Small intestine (tissue), 7 donors: Measurements from ENCODE around the gene LMF1. TPM values are rescaled to one million over a fixed set of nuclear protein-coding genes. Genes with fewer than 3 reads are reported as not detected.
"Not testable (repeated sequence)": the region's sequence is repeated elsewhere in the genome, so short reads cannot be mapped to it uniquely, and the experiment has no call there.

Experiments
- DNase-seq, 2 donors: peaks; one replicate each; pipeline versions ENCODE4 v3.0.0 to v3.0.0-alpha.2; 2013
- FAIRE-seq: peaks from 2 replicates; lab custom pipeline; 2012; peaks lifted over from hg19 to GRCh38; lab: Jason Lieb, UNC
- H3K27ac ChIP-seq, 3 donors: one replicate each; pipeline ENCODE4 v1.5.1; 2013; ENCODE audit warnings: low read length in 2 of 3, mild to moderate bottlenecking in 2 of 3, control low read depth in 1 of 3, inconsistent platforms in 1 of 3, low read depth in 1 of 3, moderate library complexity in 1 of 3
- H3K27me3 ChIP-seq, 3 donors: one replicate each; pipeline ENCODE4 v1.6.1; 2013; ENCODE audit warnings: low read length in 3 of 3, inconsistent platforms in 1 of 3; ENCODE audit not compliant: control insufficient read depth in 3 of 3, insufficient read depth in 3 of 3
- H3K36me3 ChIP-seq, 3 donors: one replicate each; pipeline ENCODE4 v1.6.1; 2013; ENCODE audit warnings: low read length in 3 of 3, inconsistent platforms in 1 of 3, low read depth in 1 of 3, mild to moderate bottlenecking in 1 of 3, moderate library complexity in 1 of 3; ENCODE audit not compliant: control insufficient read depth in 3 of 3, insufficient read depth in 2 of 3
- H3K4me1 ChIP-seq, 3 donors: one replicate each; pipeline ENCODE4 v1.6.1; 2013; ENCODE audit warnings: low read length in 2 of 3, inconsistent platforms in 1 of 3, low read depth in 1 of 3, mild to moderate bottlenecking in 1 of 3, moderate library complexity in 1 of 3; ENCODE audit not compliant: control insufficient read depth in 3 of 3, insufficient read depth in 2 of 3
- H3K4me3 ChIP-seq, 3 donors: one replicate each; pipeline ENCODE4 v1.5.1; 2013; ENCODE audit warnings: low read length in 3 of 3, control low read depth in 1 of 3, inconsistent platforms in 1 of 3, low read depth in 1 of 3, mild to moderate bottlenecking in 1 of 3, moderate library complexity in 1 of 3
- H3K9me3 ChIP-seq, 2 donors: one replicate each; pipeline ENCODE4 v1.6.1; 2013; ENCODE audit warnings: low read depth in 1 of 2, low read length in 1 of 2; ENCODE audit not compliant: control insufficient read depth in 2 of 2, insufficient read depth in 1 of 2
- WGBS, 3 donors: extraction: QIAGEN DNeasy Blood & Tissue Kit; methylation state at CpG; one replicate each; pipeline ENCODE4 v1.1.7; 2013; 5-methylcytosine and 5-hydroxymethylcytosine counted together
- polyA plus RNA-seq, 4 donors: library from polyadenylated mRNA; stranded (reverse) in 3 of 4; unstranded in 1 of 4; fragments of 200-250 nt in 3 of 4; fragments of 120-200 nt in 1 of 4; gene quantifications; one replicate each; pipeline versions ENCODE4 v1.2.1 to v1.2.3, GENCODE V29; 2013
- donor health status: healthy with polysubstance abuse.
- donor health status: control.
- donor health status: control.
- donor health status: Bipolar disorder and iron deficiency.
- donor health status: healthy.

LMF1 gene
- polyA plus RNA-seq, 4 donors: 8.2 to 18.0 (median 9.2) TPM

- no peak for FAIRE-seq
- Histone ChIP-seq H3K36me3 (peaks cover 0 to 30% (median 0%) of the 10 kb centered on the region in 3 donors), H3K27me3 (no peaks in the 10 kb centered on the region), H3K27ac (no peak overlapping the region), H3K4me1 (no peaks in the 10 kb centered on the region), H3K9me3 (peaks cover 0 to 17% of the 10 kb centered on the region in 2 donors), H3K4me3 (no peak overlapping the region)
- WGBS, 3 donors: 84 to 89% (median 89%) methylated on average over 23 of the region's 23 CpGs
- no peak for DNase-seq
Measured at GRCh38 chr16:962901-963814, 7.6 kb downstream of the LMF1 start.

GRCh38 chr16:962366-962765 lies 8.4 kb downstream of the LMF1 start:
- Histone ChIP-seq H3K36me3 (peaks cover 0 to 23% (median 0%) of the 10 kb centered on the region in 3 donors), H3K4me1 (no peaks in the 10 kb centered on the region), H3K27me3 (no peaks in the 10 kb centered on the region), H3K27ac (no peak overlapping the region), H3K4me3 (no peak overlapping the region), H3K9me3 (peaks cover 0 to 22% of the 10 kb centered on the region in 2 donors)
- no peak for FAIRE-seq
- no peak for DNase-seq
- 88 to 94% (median 93%) methylated on average over 20 to 22 of the region's 22 CpGs for WGBS, 3 donors

GRCh38 chr16:959232-960040 lies 11.3 kb downstream of the LMF1 start:
- no peaks in the 10 kb centered on the region for H3K4me1 ChIP-seq
- no peak overlapping the region for H3K4me3 ChIP-seq
- DNase-seq (no peak), FAIRE-seq (no peak)
- H3K9me3 ChIP-seq: peaks cover 0 to 11% of the 10 kb centered on the region in 2 donors
- peaks cover 0 to 7% (median 0%) of the 10 kb centered on the region in 3 donors for H3K36me3 ChIP-seq
- H3K27ac ChIP-seq: no peak overlapping the region
- no peaks in the 10 kb centered on the region for H3K27me3 ChIP-seq
- 85 to 93% (median 92%) methylated on average over 24 of the region's 24 CpGs for WGBS, 3 donors

GRCh38 chr16:955766-956165 lies 15.0 kb downstream of the LMF1 start:
- H3K36me3 ChIP-seq: peaks cover 0 to 23% (median 3%) of the 10 kb centered on the region in 3 donors
- WGBS, 3 donors: 91 to 98% (median 93%) methylated on average over 20 to 27 of the region's 27 CpGs
- H3K27ac ChIP-seq, H3K27me3 ChIP-seq, H3K4me3 ChIP-seq, H3K4me1 ChIP-seq, DNase-seq, FAIRE-seq: not testable (repeated sequence)
- H3K9me3 ChIP-seq: peaks cover 0 to 11% of the 10 kb centered on the region in 2 donors

- 80 to 97% (median 87%) methylated on average over 5 to 7 of the region's 7 CpGs for WGBS, 3 donors
- not testable (repeated sequence) for DNase-seq, H3K27ac ChIP-seq, FAIRE-seq, H3K4me1 ChIP-seq, H3K27me3 ChIP-seq, H3K4me3 ChIP-seq
- H3K9me3 ChIP-seq: peaks cover 0 to 11% of the 10 kb centered on the region in 2 donors
- H3K36me3 ChIP-seq: peaks cover 0 to 23% (median 3%) of the 10 kb centered on the region in 3 donors
Measured at GRCh38 chr16:953818-954217, 17.0 kb downstream of the LMF1 start.

GRCh38 chr16:952321-952720 lies 18.5 kb downstream of the LMF1 start:
- 85 to 95% (median 94%) methylated on average over 12 of the region's 12 CpGs for WGBS, 3 donors
- Histone ChIP-seq H3K27ac (no peak overlapping the region), H3K4me1 (no peaks in the 10 kb centered on the region), H3K4me3 (no peak overlapping the region), H3K36me3 (peaks cover 0 to 26% (median 3%) of the 10 kb centered on the region in 3 donors), H3K27me3 (no peaks in the 10 kb centered on the region), H3K9me3 (peaks cover 0 to 5% of the 10 kb centered on the region in 2 donors)
- DNase-seq (no peak), FAIRE-seq (no peak)

- Histone ChIP-seq H3K9me3 (peaks cover 0 to under 1% of the 10 kb centered on the region in 2 donors), H3K36me3 (peaks cover 0 to 31% (median 3%) of the 10 kb centered on the region in 3 donors), H3K4me3 (no peak overlapping the region), H3K4me1 (no peaks in the 10 kb centered on the region), H3K27ac (no peak overlapping the region), H3K27me3 (no peaks in the 10 kb centered on the region)
- 86 to 91% (median 91%) methylated on average over 22 of the region's 22 CpGs for WGBS, 3 donors
- FAIRE-seq (no peak), DNase-seq (no peak)
Measured at GRCh38 chr16:951660-952301, 19.0 kb downstream of the LMF1 start.
